MM.1S (cell line): ENCODE measurements around the gene MTMR2.
"Not testable (repeated sequence)": the region's sequence is repeated elsewhere in the genome, so short reads cannot be mapped to it uniquely, and the experiment has no call there.

Experiments used
- DNase-seq: peaks from one replicate; pipeline ENCODE4 v3.0.0-alpha.2; 2015
- H2AFZ ChIP-seq: fragments of 300-600 bp; sonication (generic); 2 replicates; pipeline ENCODE4 v1.6.0; 2016; ENCODE audit warnings: antibody characterized with exemption, low read length
- H3F3A ChIP-seq: fragments of 300-600 bp; sonication (generic); 2 replicates; pipeline ENCODE4 v1.6.1; 2016; ENCODE audit warnings: mild to moderate bottlenecking, antibody characterized with exemption, low read length, moderate library complexity, mixed read lengths; ENCODE audit not compliant: insufficient read depth
- H3K27ac ChIP-seq: fragments of 300-600 bp; sonication (generic); 2 replicates; pipeline ENCODE4 v1.5.1; 2016; ENCODE audit warnings: mild to moderate bottlenecking, low read length
- H3K27me3 ChIP-seq: fragments of 300-600 bp; sonication (generic); replicated peaks from 2 replicates; pipeline ENCODE4 v1.6.0; 2016; ENCODE audit warnings: low read length; ENCODE audit not compliant: insufficient read depth
- H3K36me3 ChIP-seq: fragments of 300-600 bp; sonication (generic); replicated peaks from 2 replicates; pipeline ENCODE4 v1.6.1; 2016; ENCODE audit warnings: mild to moderate bottlenecking, low read length, mixed read lengths; ENCODE audit not compliant: insufficient read depth
- H3K4me1 ChIP-seq: fragments of 300-600 bp; sonication (generic); 2 replicates; pipeline ENCODE4 v1.6.1; 2016; ENCODE audit warnings: low read length, mixed read lengths
- H3K4me2 ChIP-seq: fragments of 300-600 bp; sonication (generic); 2 replicates; pipeline ENCODE4 v1.6.0; 2016; ENCODE audit warnings: low read depth, low read length
- H3K4me3 ChIP-seq: fragments of 300-600 bp; sonication (generic); 2 replicates; pipeline ENCODE4 v1.5.1; 2016; ENCODE audit warnings: low read length, mixed read lengths
- H3K79me2 ChIP-seq: fragments of 300-600 bp; sonication (generic); 2 replicates; pipeline ENCODE4 v1.6.1; 2016; ENCODE audit warnings: mixed run types, low read length, mixed read lengths
- H3K9ac ChIP-seq: fragments of 300-600 bp; sonication (generic); 2 replicates; pipeline ENCODE4 v1.6.1; 2016; ENCODE audit warnings: low read length, mixed read lengths
- H3K9me2 ChIP-seq: fragments of 300-600 bp; sonication (generic); replicated peaks from 2 replicates; pipeline ENCODE4 v1.6.1; 2016; ENCODE audit warnings: mild to moderate bottlenecking, low read length, mixed read lengths; ENCODE audit not compliant: insufficient read depth
- H3K9me3 ChIP-seq: fragments of 300-600 bp; sonication (generic); replicated peaks from 2 replicates; pipeline ENCODE4 v1.6.1; 2016; ENCODE audit warnings: mild to moderate bottlenecking, low read length, mixed read lengths; ENCODE audit not compliant: insufficient read depth
- H4K20me1 ChIP-seq: fragments of 300-600 bp; sonication (generic); 2 replicates; pipeline ENCODE4 v1.6.1; 2016; ENCODE audit warnings: mild to moderate bottlenecking, low read length, moderate library complexity, mixed read lengths; ENCODE audit not compliant: insufficient read depth
- EZH2 ChIP-seq: fragments of 300-600 bp; sonication (generic); optimal IDR thresholded peaks from 2 replicates; pipeline ENCODE3; 2017; ENCODE audit warnings: low read depth, mild to moderate bottlenecking, antibody characterized with exemption, low read length, mixed read lengths
- EZH2phosphoT487 ChIP-seq: fragments of 300-600 bp; sonication (generic); IDR thresholded peaks from 2 replicates; pipeline ENCODE4 v1.6.1; 2018; ENCODE audit warnings: antibody characterized with exemption, low read length
- TF ChIP-seq, protein P1 (sequence below): fragments of 300-600 bp; sonication (generic); IDR thresholded peaks from 2 replicates; pipeline ENCODE4 v1.5.1; 2016; ENCODE audit warnings: antibody characterized with exemption, low read length, mixed read lengths

Gene MTMR2

DNA sequence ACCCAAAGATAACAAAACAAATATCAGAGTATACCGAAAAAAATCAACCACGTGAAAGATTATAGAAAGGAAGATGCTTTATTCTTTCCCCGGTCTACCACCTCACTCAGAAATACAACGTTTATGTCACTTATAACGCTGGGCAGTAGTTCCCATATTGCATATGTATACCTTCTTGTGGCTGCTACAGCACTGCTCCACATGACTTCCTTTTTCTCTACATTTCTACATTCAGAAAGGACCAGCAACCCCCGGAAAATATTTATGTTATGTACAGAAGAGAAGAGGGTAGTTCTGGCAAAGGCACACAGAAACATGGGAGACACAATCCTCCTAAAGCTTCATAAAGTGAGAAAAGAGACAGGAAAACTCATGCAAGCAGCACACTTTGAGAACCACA is 56.8 kb downstream of the MTMR2 start:
- H3K9me3 ChIP-seq: no peaks in the 10 kb centered on the region
- H4K20me1 ChIP-seq: no peaks in the 10 kb centered on the region
- H3K36me3 ChIP-seq: no peaks in the 10 kb centered on the region
- H3K4me1 ChIP-seq: no peaks in the 10 kb centered on the region
- H3K4me2 ChIP-seq: no peak overlapping the region
- no peaks in the 10 kb centered on the region for H3K27me3 ChIP-seq
- H3K27ac ChIP-seq: no peak overlapping the region
- H2AFZ ChIP-seq: no peak overlapping the region
- no peak overlapping the region for H3K4me3 ChIP-seq
- no peak overlapping the region for H3K9ac ChIP-seq
- no peak for DNase-seq
- TF ChIP-seq EZH2: no peak
- TF ChIP-seq, protein P1, sequence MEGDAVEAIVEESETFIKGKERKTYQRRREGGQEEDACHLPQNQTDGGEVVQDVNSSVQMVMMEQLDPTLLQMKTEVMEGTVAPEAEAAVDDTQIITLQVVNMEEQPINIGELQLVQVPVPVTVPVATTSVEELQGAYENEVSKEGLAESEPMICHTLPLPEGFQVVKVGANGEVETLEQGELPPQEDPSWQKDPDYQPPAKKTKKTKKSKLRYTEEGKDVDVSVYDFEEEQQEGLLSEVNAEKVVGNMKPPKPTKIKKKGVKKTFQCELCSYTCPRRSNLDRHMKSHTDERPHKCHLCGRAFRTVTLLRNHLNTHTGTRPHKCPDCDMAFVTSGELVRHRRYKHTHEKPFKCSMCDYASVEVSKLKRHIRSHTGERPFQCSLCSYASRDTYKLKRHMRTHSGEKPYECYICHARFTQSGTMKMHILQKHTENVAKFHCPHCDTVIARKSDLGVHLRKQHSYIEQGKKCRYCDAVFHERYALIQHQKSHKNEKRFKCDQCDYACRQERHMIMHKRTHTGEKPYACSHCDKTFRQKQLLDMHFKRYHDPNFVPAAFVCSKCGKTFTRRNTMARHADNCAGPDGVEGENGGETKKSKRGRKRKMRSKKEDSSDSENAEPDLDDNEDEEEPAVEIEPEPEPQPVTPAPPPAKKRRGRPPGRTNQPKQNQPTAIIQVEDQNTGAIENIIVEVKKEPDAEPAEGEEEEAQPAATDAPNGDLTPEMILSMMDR: no peak
- TF ChIP-seq EZH2phosphoT487: no peak
- no peaks in the 10 kb centered on the region for H3K79me2 ChIP-seq
- H3K9me2 ChIP-seq: no peaks in the 10 kb centered on the region
- no peaks in the 10 kb centered on the region for H3F3A ChIP-seq

DNA sequence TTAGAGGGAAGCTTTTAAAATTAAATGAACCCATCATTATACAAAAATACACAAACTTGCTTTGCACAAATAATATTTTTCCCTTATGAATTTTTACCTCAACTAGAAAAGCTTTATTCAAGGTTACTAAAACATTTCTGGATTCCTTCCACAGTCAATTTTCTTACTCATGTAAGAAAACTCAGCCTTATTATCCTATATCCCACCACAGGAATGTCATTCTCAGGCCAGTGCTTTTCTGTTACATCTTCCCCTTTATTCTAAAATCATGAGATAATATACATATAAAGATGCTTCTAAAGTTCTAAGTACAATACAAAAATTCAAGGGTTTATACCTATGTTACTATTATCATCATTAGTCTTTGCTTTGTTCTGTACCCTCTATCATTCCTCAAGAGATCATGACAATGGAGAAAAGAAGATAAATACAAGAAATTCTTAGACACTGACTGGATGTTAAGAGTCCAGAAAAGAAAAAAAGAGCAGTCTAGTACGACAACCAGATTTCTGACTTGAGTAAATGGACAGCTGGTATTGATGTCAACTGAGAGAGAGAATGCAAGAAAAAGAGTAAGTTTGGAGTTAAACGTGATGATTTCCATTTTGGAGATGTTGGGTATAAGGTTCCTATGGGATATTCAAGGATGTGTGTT is 60.3 kb downstream of the MTMR2 start:
- no peak for DNase-seq
- Histone ChIP-seq H3K36me3 (no peaks in the 10 kb centered on the region), H3K4me3 (no peak overlapping the region), H4K20me1 (no peaks in the 10 kb centered on the region), H2AFZ (no peak overlapping the region), H3K4me1 (no peaks in the 10 kb centered on the region), H3K9me3 (no peaks in the 10 kb centered on the region), H3K4me2 (no peak overlapping the region), H3K9ac (no peak overlapping the region), H3K9me2 (no peaks in the 10 kb centered on the region), H3K27ac (no peak overlapping the region), H3K27me3 (no peaks in the 10 kb centered on the region), H3F3A (no peaks in the 10 kb centered on the region), H3K79me2 (no peaks in the 10 kb centered on the region)
- TF ChIP-seq EZH2 (no peak), EZH2phosphoT487 (no peak)
- TF ChIP-seq, protein P1: no peak

DNA sequence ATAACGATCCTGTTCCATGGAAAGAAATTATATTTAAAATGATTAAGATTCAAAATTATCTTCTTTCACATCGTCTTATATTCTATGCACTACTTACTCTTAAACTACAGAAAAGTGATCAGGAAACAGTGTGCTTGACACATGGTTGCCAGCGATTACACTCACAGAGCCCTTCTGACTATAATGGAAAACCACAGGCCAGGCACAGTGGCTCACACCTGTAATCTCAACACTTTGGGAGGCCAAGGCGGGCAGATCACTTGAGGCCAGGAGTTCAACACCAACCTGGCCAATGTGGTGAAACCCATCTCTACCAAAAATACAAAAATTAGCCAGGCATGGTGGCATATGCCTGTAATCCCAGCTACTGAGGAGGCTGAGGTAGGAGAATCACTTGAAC is 63.9 kb downstream of the MTMR2 start:
- H4K20me1 ChIP-seq, H2AFZ ChIP-seq, H3K36me3 ChIP-seq, H3F3A ChIP-seq, H3K4me1 ChIP-seq, H3K27ac ChIP-seq, H3K9me3 ChIP-seq, DNase-seq, H3K9me2 ChIP-seq, H3K4me3 ChIP-seq, H3K4me2 ChIP-seq, H3K27me3 ChIP-seq, H3K9ac ChIP-seq, H3K79me2 ChIP-seq: not testable (repeated sequence)

DNA sequence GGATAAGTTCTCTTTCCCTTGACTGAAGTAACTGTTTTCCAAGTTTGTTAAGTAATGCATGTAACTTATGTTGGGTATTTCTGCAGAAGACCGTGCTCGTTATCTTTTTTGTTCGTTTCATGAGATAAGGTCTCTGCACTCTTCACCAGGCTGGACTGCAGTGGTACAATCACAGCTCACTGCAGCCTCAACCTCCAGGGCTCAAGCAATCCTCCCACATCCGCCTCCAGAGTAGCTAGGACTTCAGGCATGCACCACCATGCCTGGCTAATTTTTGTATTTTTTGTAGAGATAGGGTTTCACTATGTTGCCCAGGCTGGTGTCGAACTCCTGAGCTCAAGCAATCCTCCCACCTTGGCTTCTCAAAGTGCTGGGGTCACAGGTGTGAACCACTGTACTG is 69.5 kb downstream of the MTMR2 start:
- H2AFZ ChIP-seq, H3K9ac ChIP-seq, H3F3A ChIP-seq, H3K36me3 ChIP-seq, H3K4me3 ChIP-seq, H3K4me1 ChIP-seq, H3K4me2 ChIP-seq, H3K27ac ChIP-seq, H3K27me3 ChIP-seq, H3K9me2 ChIP-seq, H3K9me3 ChIP-seq, DNase-seq, H3K79me2 ChIP-seq, H4K20me1 ChIP-seq: not testable (repeated sequence)
